ENCODE results near the gene NMRK2.

- TF ChIP-seq NFRKB (IDR thresholded peaks at IDR 0.05) = no peak
- no peak for TF ChIP-seq BHLHE40 (IDR thresholded peaks at IDR 0.05; ENCODE audit: borderline replicate concordance)
- no peak for TF ChIP-seq FOXA1 (IDR thresholded peaks at IDR 0.05)
- TF ChIP-seq TARDBP (IDR thresholded peaks at IDR 0.05) = no peak
- no peak for TF ChIP-seq PKNOX1 (IDR thresholded peaks at IDR 0.05)
- no peak for TF ChIP-seq HDGF (IDR thresholded peaks at IDR 0.05; ENCODE audit: borderline replicate concordance)
- no peak for TF ChIP-seq ELF4 (IDR thresholded peaks at IDR 0.05)
- no peak for TF ChIP-seq L3MBTL2 (conservative IDR thresholded peaks at IDR 0.05)
- TF ChIP-seq ARNT (IDR thresholded peaks at IDR 0.05) = 0 out of 2 replicates have a peak, but pooled peaks have one; percentile 21
- TF ChIP-seq FOXM1 (IDR thresholded peaks at IDR 0.05; ENCODE audit: borderline replicate concordance) = no peak
- no peak for TF ChIP-seq SP1 (IDR thresholded peaks at IDR 0.05)
- TF ChIP-seq FOXK2 (IDR thresholded peaks at IDR 0.05) = peak; percentile 91
- peak; percentile 43; the same call in 1 of the 2 replicates for TF ChIP-seq CTBP1 (IDR thresholded peaks at IDR 0.05; ENCODE audit: borderline replicate concordance)
- TF ChIP-seq SUZ12 (IDR thresholded peaks at IDR 0.05) = no peak
Measured at GRCh38 chr19:3968556-3969434, 35.9 kb downstream of the NMRK2 start.

Data from HEK293T (cell line).